C1 segment of cervical spinal cord (tissue), 14 donors: ENCODE results near the gene KRTAP10-11.
"Not testable (repeated sequence)": the region's sequence is repeated elsewhere in the genome, so short reads cannot be mapped to it uniquely, and the experiment has no call there.

Experiments
- DNase-seq, 14 donors: peaks; one replicate each; lab custom pipeline; 2025; lab: John Stamatoyannopoulos, UW

The KRTAP10-11 gene

GRCh38 chr21:44664691-44665090, 18.5 kb downstream of the KRTAP10-11 start:
- DNase-seq: no peak

GRCh38 chr21:44666401-44667320, 20.4 kb downstream of the KRTAP10-11 start, which contains the start of gene KRTAP12-2:
KRTAP12-2 (minus strand) TSS chr21:44666927; CDS start chr21:44666886, 41 bp downstream.
- DNase-seq: no peak

- DNase-seq: no peak
Measured at GRCh38 chr21:44667612-44668011, 21.4 kb downstream of the KRTAP10-11 start.

GRCh38 chr21:44670642-44671432, 24.6 kb downstream of the KRTAP10-11 start:
- DNase-seq: no peak

- no peak for DNase-seq
Measured at GRCh38 chr21:44671911-44672310, 25.7 kb downstream of the KRTAP10-11 start.

GRCh38 chr21:44677881-44678280, 31.7 kb downstream of the KRTAP10-11 start:
- DNase-seq: no peak

- DNase-seq: no peak
Measured at GRCh38 chr21:44681152-44681551, 34.9 kb downstream of the KRTAP10-11 start.

- DNase-seq: no peak
Measured at GRCh38 chr21:44681861-44682579, 35.8 kb downstream of the KRTAP10-11 start, which contains the start of gene KRTAP12-1. KRTAP12-1 (minus strand) TSS chr21:44682163; CDS start chr21:44682123, 40 bp downstream.

GRCh38 chr21:44682580-44683151, 36.5 kb downstream of the KRTAP10-11 start:
- DNase-seq: no peak

- DNase-seq: no peak
Measured at GRCh38 chr21:44684077-44684476, 37.9 kb downstream of the KRTAP10-11 start.

GRCh38 chr21:44684483-44684882, 38.3 kb downstream of the KRTAP10-11 start:
- no peak for DNase-seq

- DNase-seq: not testable (repeated sequence)
Measured at GRCh38 chr21:44685050-44685449, 38.8 kb downstream of the KRTAP10-11 start.

- no peak for DNase-seq
Measured at GRCh38 chr21:44686000-44686781, 40.0 kb downstream of the KRTAP10-11 start.

- DNase-seq: no peak
Measured at GRCh38 chr21:44686843-44687561, 40.8 kb downstream of the KRTAP10-11 start.

- no peak for DNase-seq
Measured at GRCh38 chr21:44687671-44688070, 41.5 kb downstream of the KRTAP10-11 start.

GRCh38 chr21:44689740-44690139, 43.5 kb downstream of the KRTAP10-11 start:
- DNase-seq: not testable (repeated sequence)

GRCh38 chr21:44691686-44692085, 45.5 kb downstream of the KRTAP10-11 start:
- no peak for DNase-seq

- DNase-seq: no peak
Measured at GRCh38 chr21:44692798-44693512, 46.7 kb downstream of the KRTAP10-11 start.

- no peak for DNase-seq
Measured at GRCh38 chr21:44694776-44695175, 48.6 kb downstream of the KRTAP10-11 start.
